Muscle of leg (tissue), 11 donors: ENCODE results near the gene UBAC2. TPM values are rescaled to one million over a fixed set of nuclear protein-coding genes. Genes with fewer than 3 reads are reported as not detected.

ENCODE experiments used
- DNase-seq: peaks from one replicate; pipeline ENCODE4 v3.0.0; 2013
- H3K27ac ChIP-seq: one replicate; pipeline ENCODE4 v1.5.1; 2013; ENCODE audit warnings: mild to moderate bottlenecking, low read length, control low read depth
- H3K27me3 ChIP-seq: one replicate; pipeline ENCODE4 v1.6.1; 2013; ENCODE audit warnings: low read length; ENCODE audit not compliant: control insufficient read depth, insufficient read depth
- H3K36me3 ChIP-seq: one replicate; pipeline ENCODE4 v1.6.1; 2013; ENCODE audit warnings: low read length; ENCODE audit not compliant: control insufficient read depth, insufficient read depth
- H3K4me1 ChIP-seq: one replicate; pipeline ENCODE4 v1.6.1; 2013; ENCODE audit warnings: low read length; ENCODE audit not compliant: control insufficient read depth, insufficient read depth
- H3K4me3 ChIP-seq: one replicate; pipeline ENCODE4 v1.5.1; 2013; ENCODE audit warnings: low read length, control low read depth
- H3K9me3 ChIP-seq: replicated peaks from 2 replicates; pipeline ENCODE4 v1.6.1; 2013; ENCODE audit warnings: low read depth, low read length; ENCODE audit not compliant: control insufficient read depth
- WGBS: methylation state at CpG from one replicate; pipeline ENCODE4 v1.1.5; 2013; ENCODE audit warnings: missing lambda C conversion rate; ENCODE audit not compliant: insufficient coverage; 5-methylcytosine and 5-hydroxymethylcytosine counted together
- polyA plus RNA-seq, 8 donors: library from polyadenylated mRNA; unstranded; fragments of 120-200 nt; gene quantifications; one replicate each; pipeline versions ENCODE4 v1.2.1 to v1.2.3, GENCODE V29; 2013; ENCODE audit warnings: inconsistent platforms in 1 of 8, low replicate concordance in 1 of 8; ENCODE audit not compliant: insufficient read length in 8 of 8, insufficient read depth in 1 of 8
- total RNA-seq: library from RNA; stranded (reverse); fragments of 120-200 nt; gene quantifications from one replicate; pipeline ENCODE4 v1.2.4, GENCODE V29; 2013

UBAC2 gene
- total and polyA plus RNA-seq, 9 donors, result 46.3 to 92.6 (median 84.7) TPM

DNA sequence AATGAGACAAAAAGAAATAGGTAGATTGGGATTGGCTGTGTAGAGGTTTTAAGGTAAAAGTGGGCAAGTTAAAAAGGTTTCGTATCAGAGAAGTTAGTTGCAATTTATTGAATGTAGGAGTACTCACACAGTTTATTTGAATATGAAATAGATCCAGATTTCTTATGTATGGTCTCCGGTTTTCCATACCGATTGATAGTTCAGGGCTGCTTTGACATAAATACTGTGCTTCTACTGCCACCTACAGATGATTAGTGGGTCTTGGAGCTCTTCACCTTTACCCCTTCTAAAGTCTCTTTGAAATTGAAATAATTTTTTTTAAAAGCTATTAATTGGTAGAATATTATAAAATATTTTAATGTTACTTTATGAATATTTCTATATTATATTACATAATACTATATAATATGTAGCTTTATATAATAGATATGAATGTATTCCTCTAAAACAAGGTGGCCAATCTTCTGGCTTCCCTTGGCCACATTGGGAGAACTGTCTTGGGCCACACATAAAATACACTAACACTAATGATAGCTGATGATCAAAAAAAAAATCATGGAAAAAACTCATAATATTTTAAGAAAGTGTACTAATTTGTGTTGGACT is 65.3 kb downstream of the UBAC2 start:
- Histone ChIP-seq H3K27me3 (no peaks in the 10 kb centered on the region), H3K9me3 (no peaks in the 10 kb centered on the region), H3K27ac (no peak overlapping the region), H3K4me1 (peaks cover 4% of the 10 kb centered on the region), H3K36me3 (peaks cover 6% of the 10 kb centered on the region), H3K4me3 (no peak overlapping the region)
- DNase-seq, result peak; percentile 70
- no CpG with 5 or more reads among the region's 3 CpGs for WGBS

DNA sequence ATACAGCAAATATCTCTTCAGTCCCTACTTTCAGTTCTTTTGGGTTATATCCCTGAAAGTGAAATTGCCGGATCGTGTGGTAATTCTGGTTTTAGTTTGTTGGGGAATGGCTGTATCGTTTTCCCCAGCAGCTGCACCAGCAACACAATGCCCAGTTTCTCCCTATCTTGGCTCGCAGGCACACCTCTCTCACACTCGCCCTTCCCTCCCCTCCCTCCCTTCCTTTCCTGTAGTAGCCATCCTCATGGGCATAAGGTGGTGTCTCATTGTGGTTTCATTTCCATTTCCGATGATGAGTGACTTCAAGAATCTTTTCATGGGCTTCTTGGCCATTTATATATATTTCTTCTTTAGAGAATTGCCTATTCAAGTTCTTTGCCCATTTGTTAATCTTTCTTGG is 66.2 kb downstream of the UBAC2 start:
- Histone ChIP-seq H3K27me3 (no peaks in the 10 kb centered on the region), H3K36me3 (peaks cover 6% of the 10 kb centered on the region), H3K9me3 (no peaks in the 10 kb centered on the region), H3K4me3 (no peak overlapping the region), H3K4me1 (peaks cover 4% of the 10 kb centered on the region), H3K27ac (no peak overlapping the region)
- WGBS, result no CpG with 5 or more reads among the region's 6 CpGs
- DNase-seq, result no peak

DNA sequence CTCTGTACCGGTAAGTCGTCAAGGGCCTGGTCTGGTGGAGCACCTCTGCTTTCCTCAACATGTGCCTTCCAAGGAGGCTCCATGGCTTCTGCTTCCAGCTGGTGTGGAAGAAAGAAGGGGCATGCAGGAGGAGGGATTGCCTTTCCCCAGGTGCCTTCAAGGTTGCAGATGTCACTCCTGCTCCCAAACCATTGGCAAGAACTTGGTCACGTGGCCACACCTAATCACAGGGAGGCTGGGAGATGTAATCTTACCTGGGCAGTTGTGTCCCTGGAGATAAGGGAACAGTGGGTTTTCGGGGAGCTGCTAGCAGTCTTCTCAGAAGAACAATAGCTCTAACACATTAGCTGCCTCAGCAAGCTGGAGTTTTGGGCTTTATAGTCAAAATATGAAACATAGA is 67.3 kb downstream of the UBAC2 start:
- Histone ChIP-seq H3K36me3 (peaks cover 6% of the 10 kb centered on the region), H3K4me1 (peaks cover 4% of the 10 kb centered on the region), H3K9me3 (peaks cover 4% of the 10 kb centered on the region), H3K4me3 (no peak overlapping the region), H3K27ac (no peak overlapping the region), H3K27me3 (no peaks in the 10 kb centered on the region)
- WGBS, result 80% methylated on average over 1 of the region's 4 CpGs
- no peak for DNase-seq

DNA sequence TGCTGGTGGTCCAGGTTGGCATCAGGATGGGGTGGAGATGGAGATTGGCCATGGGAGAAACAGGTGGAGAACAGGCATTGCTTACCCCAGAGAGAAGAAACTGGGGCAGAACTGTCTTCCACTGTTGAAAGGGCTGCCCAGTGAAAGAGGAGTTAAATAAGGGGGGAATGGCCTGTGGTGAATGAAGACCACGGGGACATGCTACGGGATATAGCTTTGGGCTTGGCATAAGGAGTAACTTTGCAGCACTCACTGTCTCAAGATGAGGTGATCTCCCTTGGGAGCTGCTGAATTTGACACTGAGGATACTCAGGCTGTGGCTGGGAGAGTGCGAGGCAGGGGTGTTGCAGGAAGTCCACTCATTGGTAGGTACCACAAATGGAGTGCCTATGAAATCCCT is 68.2 kb downstream of the UBAC2 start:
- Histone ChIP-seq H3K9me3 (peaks cover 4% of the 10 kb centered on the region), H3K36me3 (peaks cover 6% of the 10 kb centered on the region), H3K4me1 (peaks cover 4% of the 10 kb centered on the region), H3K27ac (no peak overlapping the region), H3K27me3 (no peaks in the 10 kb centered on the region), H3K4me3 (no peak overlapping the region)
- 56% methylated on average over 3 of the region's 3 CpGs for WGBS
- no peak for DNase-seq

DNA sequence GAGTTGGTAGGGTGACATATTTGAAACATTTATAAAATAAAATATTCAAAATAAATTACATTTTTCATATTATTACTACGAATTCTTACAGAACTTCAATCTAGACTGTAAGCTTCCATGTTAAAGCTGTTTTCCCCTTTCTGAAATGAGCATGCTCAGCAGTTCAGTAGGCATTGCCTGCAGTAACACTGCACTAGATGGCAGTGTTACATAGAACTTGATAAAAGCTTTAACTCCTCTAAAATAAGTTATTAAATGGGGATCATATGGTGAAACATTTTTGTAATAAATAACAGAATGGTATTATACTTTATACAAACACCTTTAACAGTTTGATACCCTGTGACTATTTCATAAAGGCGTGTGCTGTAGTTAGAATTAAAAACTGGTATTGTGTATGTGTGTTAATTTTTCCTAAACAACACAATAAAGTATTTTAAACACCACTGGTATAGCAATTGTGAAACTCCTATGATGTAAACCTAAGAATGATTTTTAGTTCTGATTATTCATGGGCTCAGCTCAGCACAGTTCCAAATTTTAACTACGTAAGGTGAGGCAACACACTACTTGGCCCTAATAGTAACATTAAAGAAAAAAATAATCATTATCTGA is 69.1 kb downstream of the UBAC2 start:
- WGBS, result no CpG with 5 or more reads among the region's 3 CpGs
- H3K9me3 ChIP-seq, result peaks cover 4% of the 10 kb centered on the region
- peak; percentile 80 for DNase-seq
- H3K27ac ChIP-seq, result no peak overlapping the region
- no peaks in the 10 kb centered on the region for H3K27me3 ChIP-seq
- peaks cover 6% of the 10 kb centered on the region for H3K36me3 ChIP-seq
- no peaks in the 10 kb centered on the region for H3K4me1 ChIP-seq
- no peak overlapping the region for H3K4me3 ChIP-seq

DNA sequence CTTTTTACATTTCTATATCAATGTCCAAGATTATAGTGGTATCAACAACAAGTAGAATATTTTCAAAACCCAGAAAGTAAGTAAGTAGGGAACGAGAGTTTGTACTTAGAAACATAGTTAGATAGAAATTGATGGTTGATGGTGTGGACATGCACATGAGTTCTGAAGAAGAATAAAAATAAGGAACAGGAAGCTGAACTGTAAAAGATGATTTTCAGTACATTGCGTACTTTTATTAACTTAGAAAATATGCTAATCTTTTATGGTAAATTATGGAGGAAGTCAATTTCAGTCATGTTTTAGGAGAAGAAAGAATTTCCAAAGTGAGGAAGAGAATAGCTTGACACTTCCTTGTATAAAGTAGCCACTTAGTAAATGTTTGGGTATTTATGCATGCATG is 69.9 kb downstream of the UBAC2 start:
- WGBS, result no CpG with 5 or more reads among the region's 2 CpGs
- no peaks in the 10 kb centered on the region for H3K27me3 ChIP-seq
- DNase-seq, result no peak
- H3K4me1 ChIP-seq, result no peaks in the 10 kb centered on the region
- no peak overlapping the region for H3K4me3 ChIP-seq
- no peak overlapping the region for H3K27ac ChIP-seq
- peaks cover 6% of the 10 kb centered on the region for H3K36me3 ChIP-seq
- peaks cover 4% of the 10 kb centered on the region for H3K9me3 ChIP-seq

DNA sequence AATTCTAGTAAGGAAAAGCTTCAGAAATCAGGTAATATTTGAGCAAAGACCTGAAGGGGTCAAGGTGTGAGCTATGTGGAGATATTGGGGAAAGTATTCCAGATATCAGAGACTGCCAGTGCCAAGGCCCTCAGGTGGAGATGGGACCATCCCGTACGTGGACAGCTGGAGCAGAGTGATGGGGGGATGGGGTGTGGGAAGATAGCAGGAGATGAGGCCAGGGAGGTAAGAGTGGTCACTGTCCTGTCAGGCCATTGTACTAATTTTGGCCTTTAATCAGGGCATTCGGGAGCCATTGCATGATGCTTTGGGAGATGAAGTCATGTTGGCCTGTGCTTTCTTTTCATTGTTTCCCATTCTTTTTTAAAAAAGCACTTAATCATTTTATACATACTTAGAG is 70.6 kb downstream of the UBAC2 start:
- H3K27me3 ChIP-seq, result no peaks in the 10 kb centered on the region
- H3K4me3 ChIP-seq, result no peak overlapping the region
- no peaks in the 10 kb centered on the region for H3K4me1 ChIP-seq
- DNase-seq, result no peak
- H3K36me3 ChIP-seq, result peaks cover 6% of the 10 kb centered on the region
- peaks cover 4% of the 10 kb centered on the region for H3K9me3 ChIP-seq
- H3K27ac ChIP-seq, result no peak overlapping the region
- WGBS, result 50% methylated on average over 2 of the region's 3 CpGs

DNA sequence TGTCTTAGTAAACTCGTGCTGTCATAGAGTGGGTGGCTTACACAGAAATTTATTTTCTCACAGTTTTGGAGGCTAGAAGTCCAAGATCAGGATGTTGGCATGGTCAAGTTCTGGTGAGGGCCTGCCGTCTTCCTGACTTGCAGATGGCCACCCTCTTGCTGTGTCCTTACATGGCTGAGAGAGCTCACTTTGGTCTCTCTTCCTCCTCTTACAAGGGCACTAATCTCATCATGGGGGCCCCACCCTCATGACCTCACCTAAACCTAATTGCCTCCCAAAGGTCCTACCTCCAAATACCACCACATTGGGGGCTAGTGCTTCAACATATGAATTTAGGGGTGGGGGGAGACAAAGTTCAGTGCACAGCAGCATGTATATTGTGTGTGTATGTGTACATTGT is 71.8 kb downstream of the UBAC2 start:
- H3K4me3 ChIP-seq, result no peak overlapping the region
- H3K27ac ChIP-seq, result no peak overlapping the region
- no peaks in the 10 kb centered on the region for H3K4me1 ChIP-seq
- peaks cover 4% of the 10 kb centered on the region for H3K9me3 ChIP-seq
- no peaks in the 10 kb centered on the region for H3K27me3 ChIP-seq
- WGBS, result 100% methylated on average over 1 of the region's 2 CpGs
- no peak for DNase-seq
- peaks cover 6% of the 10 kb centered on the region for H3K36me3 ChIP-seq

DNA sequence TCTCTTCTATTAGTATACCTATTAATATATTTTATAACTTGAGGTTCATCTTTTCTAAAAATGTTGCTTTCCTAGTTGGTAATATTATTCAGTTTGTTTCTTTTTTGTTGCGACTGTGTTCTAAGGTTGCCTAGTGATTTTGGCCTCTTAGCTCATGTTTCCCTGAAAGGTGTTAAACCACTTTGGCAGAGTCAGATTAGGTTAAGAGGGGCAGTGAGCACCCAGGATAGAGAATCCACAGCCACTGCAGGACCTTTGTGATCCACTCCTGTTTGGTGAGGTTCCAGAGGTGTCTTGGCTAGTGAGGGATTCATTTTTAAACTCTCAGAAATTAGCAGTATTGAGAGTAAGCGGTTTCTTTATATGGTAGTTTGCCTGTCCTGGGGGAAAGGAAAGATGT is 72.5 kb downstream of the UBAC2 start:
- Histone ChIP-seq H3K36me3 (peaks cover under 1% of the 10 kb centered on the region), H3K4me3 (no peak overlapping the region), H3K27ac (no peak overlapping the region), H3K4me1 (no peaks in the 10 kb centered on the region), H3K27me3 (no peaks in the 10 kb centered on the region), H3K9me3 (peaks cover 4% of the 10 kb centered on the region)
- no CpG with 5 or more reads among the region's 2 CpGs for WGBS
- DNase-seq, result no peak

DNA sequence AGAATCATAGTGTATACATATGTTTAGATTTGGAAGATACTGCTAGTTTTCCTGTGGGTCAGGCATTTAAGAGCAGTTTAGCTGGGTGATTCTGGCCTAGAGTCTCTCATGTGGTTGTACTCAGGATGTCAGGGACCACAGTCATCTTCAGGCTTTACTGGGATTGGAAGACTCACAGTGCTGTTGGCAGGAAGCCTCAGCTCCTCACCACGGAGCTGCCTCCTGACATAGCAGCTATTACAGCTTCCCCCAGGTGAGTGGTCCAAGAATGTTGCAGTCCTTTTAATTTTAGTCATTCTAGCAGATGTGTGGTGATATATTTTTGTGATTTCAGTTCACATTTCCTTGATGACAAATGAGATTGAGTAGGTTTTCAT is 74.4 kb downstream of the UBAC2 start:
- Histone ChIP-seq H3K4me1 (no peaks in the 10 kb centered on the region), H3K27me3 (no peaks in the 10 kb centered on the region), H3K4me3 (no peak overlapping the region), H3K9me3 (peaks cover 4% of the 10 kb centered on the region), H3K36me3 (no peaks in the 10 kb centered on the region), H3K27ac (no peak overlapping the region)
- peak; percentile 54 for DNase-seq
- no CpG with 5 or more reads among the region's 1 CpG for WGBS

DNA sequence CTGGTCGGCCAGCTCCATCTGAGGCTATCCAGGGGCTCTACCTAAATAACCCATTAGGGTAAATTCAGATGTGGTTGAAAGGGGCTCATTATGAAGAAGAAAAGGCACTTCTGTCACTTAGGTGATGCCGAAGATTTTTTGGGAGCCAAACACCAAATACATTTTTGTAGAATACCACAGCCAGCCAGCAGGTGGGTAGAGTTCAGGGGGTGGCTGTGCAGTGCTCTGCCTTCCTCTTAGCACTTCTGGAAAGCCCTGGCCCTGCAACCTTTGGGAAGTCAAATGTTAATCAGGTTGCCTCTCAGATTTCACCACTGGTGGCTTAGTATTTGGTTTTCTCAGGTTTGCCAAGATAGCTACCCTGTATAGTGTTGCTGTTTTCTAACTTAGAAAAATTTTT is 76.1 kb downstream of the UBAC2 start:
- Histone ChIP-seq H3K27me3 (no peaks in the 10 kb centered on the region), H3K4me1 (peaks cover 1% of the 10 kb centered on the region), H3K36me3 (no peaks in the 10 kb centered on the region), H3K4me3 (no peak overlapping the region), H3K27ac (no peak overlapping the region), H3K9me3 (peaks cover 4% of the 10 kb centered on the region)
- DNase-seq, result no peak
- WGBS, result no CpG with 5 or more reads among the region's 2 CpGs
